ENCODE measurements around the gene ASPM.
"Not testable (repeated sequence)": the region's sequence is repeated elsewhere in the genome, so short reads cannot be mapped to it uniquely, and the experiment has no call there.

Gene ASPM

GRCh38 chr1:197083474-197083873 is 63.0 kb downstream of the ASPM start:
- no peak for DNase-seq (ENCODE audit: low read depth)

DNA sequence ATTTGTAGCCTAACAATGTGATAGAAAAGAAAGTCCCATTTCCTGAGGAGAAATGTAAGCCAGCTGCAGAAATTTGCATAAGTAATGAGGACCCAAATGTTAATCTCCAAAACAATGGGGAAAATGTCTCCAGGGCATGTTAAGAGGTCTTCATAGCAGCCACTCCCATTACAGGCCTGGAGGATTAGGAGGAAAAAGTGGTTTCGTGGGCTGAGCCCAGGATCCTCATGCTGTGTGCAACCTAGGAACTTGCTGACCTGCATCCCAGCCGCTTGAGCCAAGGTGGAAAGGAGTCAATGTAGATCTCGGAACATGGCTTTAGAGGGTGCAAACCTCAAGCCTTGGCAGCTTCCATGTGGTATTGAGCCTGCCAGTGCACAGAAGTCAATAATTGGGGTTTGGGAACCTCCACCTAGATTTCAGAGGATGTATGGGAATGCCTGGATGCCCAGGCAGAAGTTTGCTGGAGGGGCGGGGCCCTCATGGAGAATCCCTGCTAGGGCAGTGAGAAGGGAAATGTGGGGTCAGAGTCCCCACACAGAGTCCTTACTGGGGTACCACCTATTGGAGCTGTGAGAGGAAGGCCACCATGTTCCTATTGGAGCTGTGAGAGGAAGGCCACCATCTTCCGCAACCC is 65.2 kb downstream of the ASPM start:
- no peak for DNase-seq (ENCODE audit: low read depth)

DNA sequence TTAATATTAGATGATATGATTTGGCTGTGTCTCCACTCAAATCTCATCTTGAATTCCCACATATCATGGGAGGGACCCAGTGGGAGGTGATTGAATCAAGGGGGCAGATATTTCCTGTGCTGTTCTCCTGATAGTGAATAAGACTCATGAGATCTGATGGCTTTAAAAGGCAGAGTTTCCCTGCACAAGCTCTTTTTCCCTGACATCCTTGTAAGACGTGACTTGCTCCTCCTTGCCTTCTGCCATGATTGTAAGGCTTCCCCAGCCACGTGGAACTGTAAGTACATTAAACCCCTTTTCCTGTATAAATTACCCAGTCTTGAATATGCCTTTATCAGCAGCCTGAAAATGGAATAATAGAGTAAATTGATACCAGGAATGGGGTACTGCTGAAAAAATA is 66.1 kb downstream of the ASPM start:
- DNase-seq (ENCODE audit: low read depth): no peak

DNA sequence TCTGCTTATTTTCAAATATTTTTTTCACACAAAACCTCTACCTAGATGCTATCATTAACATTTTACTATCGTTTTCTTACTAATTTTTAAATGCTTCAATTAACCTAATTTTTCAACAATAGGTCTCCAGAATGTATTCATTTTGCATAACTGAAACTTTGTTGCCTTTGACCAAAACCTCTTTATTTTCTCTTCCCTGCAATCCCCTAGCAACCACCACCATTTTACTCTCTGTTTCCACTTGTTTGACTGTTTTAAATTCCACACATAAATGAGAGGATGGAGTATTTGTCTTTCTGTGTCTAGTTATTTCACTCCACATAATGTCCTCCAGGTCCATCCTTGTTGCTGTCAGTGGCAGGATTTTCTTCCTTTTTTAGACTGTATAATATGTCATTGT is 69.9 kb downstream of the ASPM start:
- no peak for DNase-seq (ENCODE audit: low read depth)

GRCh38 chr1:197073978-197074377 is 72.5 kb downstream of the ASPM start:
- DNase-seq (ENCODE audit: low read depth): no peak

GRCh38 chr1:197067457-197067818 is 79.0 kb downstream of the ASPM start:
- DNase-seq (ENCODE audit: low read depth): no peak

DNA sequence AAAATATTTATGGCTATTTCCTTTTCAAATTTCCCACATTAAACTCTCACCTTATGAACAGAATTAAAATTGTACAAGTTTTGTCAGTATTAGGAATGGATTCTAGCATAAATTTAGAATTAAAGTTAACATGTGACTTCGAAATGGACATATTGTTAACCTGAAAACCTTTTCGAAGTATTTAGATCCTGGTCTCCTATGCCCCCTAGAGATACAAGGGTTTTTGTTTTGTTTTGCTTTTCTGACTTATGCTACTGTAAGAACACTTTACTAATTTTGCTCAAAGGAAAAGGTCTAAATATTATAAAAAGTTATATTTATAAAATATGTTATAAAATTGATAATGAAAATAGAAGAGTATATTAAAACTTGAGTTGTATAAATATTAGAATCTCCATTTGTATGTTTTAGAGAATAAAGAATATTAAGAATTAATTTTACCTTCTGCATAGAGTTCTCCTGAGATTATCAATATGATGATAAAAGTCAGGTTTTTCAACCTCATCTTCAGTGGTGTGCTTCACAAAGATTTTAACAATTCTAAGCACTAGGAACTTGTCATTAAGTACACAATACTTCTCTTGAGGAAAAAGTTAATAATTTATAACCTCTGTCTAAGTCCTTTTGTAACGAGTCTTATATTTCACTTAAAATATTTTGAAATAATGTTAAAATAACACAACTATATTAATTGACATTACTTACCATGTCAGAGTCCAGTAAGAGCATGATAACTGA is 79.6 kb downstream of the ASPM start, which contains the start of gene F13B:
Gene F13B (minus strand): TSS at position 542 of the 738 bp plus-strand sequence. CDS start 37 bp downstream, at position 505.
- DNase-seq (ENCODE audit: low read depth): no peak

DNA sequence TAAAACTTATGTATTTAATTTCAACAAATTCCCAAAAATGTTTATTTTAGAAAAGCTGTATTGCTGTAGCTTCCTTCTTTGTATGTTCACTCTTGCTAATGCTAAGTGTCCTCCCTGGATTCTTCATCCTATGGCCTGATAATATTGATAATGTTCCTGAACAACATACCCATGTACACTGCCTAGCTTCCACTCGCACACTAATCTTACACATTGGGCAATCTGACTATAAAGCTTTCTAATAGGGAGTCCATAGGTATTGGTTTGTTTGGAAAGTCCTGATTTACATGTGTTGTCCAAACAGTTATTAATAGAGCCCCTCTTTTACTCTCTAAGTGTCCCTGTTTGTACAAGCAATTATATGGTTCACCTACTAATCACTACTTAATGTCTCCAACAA is 80.2 kb downstream of the ASPM start:
- no peak for DNase-seq (ENCODE audit: low read depth)

- no peak for DNase-seq (ENCODE audit: low read depth)
Observed at GRCh38 chr1:197065559-197065958, 80.9 kb downstream of the ASPM start.

- DNase-seq (ENCODE audit: low read depth): no peak
Observed at GRCh38 chr1:197063212-197063611, 83.3 kb downstream of the ASPM start.

GRCh38 chr1:197062692-197063091 is 83.8 kb downstream of the ASPM start:
- DNase-seq (ENCODE audit: low read depth): no peak

DNA sequence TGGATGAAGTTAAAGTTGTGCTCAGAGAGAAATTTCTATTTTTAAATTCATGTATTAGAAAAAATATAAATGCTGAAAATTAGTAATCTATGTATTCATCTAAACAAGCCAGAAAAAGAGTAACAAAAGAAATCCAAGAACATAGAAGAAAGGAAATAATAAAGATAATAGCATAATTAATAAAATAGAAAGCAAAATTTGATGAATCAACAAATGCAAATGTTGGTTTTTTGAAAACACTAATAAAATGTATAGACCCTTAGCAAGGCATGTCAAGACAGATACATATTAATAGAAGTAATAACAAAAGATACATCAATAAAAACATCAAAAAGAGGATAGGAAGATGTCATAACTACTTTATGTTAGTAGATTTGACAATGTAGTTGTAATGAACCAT is 97.4 kb downstream of the ASPM start:
- DNase-seq (ENCODE audit: low read depth): no peak

DNA sequence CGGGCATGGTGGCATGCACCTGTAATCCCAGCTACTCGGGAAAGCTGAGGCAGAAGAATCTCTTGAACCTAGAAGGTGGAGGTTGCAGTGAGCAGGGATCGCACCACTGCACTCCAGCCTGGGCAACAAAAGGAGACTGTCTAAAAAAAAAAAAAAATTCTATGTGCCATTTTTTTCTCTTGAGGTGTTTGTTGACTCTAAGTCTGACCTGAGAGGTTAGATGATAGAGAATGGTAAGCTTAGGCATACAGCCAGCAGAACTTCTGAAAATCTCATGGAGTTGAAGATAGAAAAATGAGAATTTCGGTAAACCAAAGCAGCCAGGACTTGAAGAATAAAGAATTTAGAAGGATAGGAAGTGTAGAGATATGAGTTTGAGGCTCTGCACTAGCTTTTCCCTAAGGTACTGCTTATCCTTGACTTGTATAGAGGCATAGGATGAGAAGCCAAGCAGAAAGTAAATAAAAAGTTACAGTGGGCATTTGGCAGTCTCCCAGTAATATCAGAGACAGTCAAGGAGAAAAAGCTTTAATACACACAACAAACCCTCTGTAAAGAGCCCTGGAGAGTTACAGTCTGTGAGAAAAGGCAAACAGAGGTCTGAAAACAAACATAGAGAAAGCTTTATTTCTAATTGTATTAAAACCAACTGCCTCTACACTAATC is 103.7 kb downstream of the ASPM start:
- DNase-seq (ENCODE audit: low read depth): no peak

DNA sequence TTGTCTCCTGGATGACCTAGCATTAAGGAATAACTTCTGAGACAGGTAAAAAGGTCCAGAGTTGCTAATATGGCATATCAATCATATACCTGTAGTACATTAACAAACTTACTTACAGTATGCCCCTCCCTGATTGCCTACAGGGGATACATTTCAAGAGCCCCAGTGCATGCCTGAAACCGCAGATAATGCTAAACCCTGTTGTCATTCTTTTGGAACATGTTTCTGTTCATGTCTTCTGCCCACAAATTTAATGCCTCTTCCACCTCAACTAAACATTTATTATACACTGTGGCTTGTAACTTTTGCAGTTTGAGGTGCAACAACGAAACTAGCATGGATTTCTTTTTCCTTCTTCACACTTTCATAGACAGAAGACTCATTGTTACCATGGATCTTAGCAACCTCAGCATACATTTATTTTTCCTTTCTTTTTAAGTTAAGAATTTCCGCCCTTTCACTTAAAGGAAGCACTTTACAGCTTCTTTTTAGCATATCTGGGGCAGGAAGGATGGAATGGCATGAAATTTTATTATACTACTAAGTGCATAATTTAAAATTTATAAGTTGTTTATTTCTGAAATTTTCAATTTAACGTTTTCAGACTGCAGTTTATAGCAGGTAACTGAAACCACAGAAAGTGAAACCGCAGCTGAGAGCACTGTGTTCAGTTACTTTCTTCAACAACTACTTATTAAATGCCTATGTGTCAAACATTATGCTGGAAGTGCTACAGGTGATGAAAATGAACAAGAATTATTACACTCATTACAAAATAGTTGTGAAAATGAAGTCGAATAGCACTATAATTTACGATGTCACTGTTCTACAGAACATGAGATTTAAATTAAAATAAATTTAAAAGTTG is 104.7 kb downstream of the ASPM start:
- no peak for DNase-seq (ENCODE audit: low read depth)

- DNase-seq (ENCODE audit: low read depth): no peak
Observed at GRCh38 chr1:197036861-197037260, 109.6 kb downstream of the ASPM start.

DNA sequence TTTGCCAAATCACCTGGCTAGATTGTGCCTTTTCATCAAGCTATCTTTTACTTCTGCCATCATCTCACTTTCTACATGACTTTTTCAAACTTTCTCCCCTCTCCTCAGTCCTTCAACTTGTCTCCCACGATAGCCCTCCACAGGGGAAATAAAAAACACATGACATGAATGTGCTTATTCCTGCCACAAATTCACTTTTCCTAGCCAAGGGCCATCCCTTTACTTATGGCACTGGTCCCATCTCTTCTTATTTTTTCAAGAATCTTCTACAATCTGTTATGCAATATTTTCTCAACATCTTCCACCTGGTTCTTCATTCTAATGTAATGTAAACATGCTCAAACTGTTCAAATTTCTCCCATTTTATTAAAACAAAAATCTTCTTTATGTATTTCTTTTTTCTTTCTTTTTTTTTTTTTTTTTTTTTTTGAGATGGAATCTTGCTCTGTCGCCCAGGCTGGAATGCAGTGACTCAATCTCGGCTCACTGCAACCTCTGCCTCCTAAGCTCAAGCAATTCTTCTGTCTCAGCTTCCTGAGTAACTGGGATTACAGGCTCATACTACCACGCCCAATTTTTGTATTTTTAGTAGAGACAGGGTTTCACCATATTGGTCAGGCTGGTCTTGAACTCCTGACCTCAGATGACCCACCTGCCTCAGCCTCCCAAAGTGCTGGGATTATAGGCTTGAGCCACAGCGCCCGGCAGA is 111.7 kb downstream of the ASPM start:
- DNase-seq (ENCODE audit: low read depth): not testable (repeated sequence)
